ENCODE results near the gene MYO10.

Gene MYO10

DNA sequence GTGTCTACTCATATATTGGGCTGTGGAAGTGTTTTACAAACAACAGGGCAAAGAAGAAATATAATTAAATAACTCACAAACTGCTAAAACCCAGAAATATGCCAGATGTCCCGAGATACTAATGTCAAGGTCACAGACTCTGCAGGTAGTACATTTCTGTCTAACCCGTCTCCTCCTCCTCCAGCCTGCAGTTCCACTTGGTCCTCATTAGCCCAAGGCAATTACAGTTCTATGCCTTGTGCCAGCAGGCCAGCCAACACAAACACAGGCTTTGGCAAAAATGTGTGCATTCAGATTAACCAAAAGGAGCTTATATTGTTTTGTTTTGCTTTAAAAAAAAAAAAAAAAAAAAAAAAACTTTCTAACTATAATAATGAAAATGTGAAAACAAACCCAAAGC, 148.8 kb downstream of the MYO10 start:
- CTCF ChIA-PET, result interaction anchor here (0.6 to 1.6 kb wide), 5 partner anchors 345 to 416 kb away, joined by 4 to 8 read pairs (median 5); no protein-coding TSS in a partner anchor

DNA sequence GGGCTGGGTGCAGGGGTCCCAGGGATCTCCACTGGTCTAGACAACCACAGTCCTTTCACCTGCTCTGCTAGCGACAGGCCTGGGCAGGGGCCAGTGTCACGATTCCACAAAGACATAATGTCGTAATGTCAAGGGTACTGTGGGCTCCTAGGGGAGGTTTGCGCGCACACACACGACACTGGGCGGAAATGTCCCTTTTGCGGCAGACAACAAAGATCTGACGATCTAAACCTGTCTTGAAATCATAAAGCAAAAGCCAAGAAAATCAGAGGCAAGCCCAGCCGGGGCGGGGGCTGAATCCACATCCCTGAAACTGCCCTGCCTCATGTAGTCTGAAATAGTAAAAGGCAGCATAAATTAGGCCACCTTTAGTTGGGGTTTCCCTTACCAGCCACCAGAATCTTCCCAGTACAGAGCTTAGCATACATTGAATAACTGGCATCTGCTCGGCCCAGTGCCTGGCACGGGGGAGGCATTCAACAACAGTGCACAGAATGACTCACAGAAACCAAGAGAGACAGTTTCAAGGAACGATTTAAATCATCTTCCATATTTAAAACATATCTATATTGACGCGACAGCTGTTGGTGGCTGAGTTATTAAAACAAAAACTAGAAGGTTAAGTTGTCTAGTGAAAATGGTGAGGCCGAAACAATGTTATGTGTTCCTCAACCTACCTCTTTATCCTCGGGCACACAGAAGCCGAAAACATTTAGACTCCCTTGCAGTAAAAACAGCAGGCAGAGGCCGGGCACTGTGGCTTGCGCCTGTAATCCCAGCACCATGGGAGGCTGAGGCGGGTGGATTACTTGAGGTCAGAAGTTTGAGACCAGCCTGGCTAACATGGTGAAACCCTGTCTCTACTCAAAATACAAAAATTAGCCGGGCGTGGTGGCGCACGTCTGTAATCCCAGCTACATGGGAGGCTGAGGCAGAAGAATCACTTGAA, 151.0 kb downstream of the MYO10 start:
- Histone ChIP-seq H3K36me3 (ENCODE audit: control insufficient read depth in 2 of 2, insufficient read depth in 1 of 2, low read length in 2 of 2) (peaks cover 0 to 9% of the 10 kb centered on the region in 2 experiments; a peak in 2 of 3 replicates), H3K4me1 (ENCODE audit: control insufficient read depth, insufficient read depth, low read length) (0 out of 2 replicates have a peak, but pooled peaks cover 3% of the 10 kb centered on the region), H3K27ac (ENCODE audit: extremely low read depth, low read depth, low read length) (no peak overlapping the region), H3K9me3 (ENCODE audit: control insufficient read depth, insufficient read depth, low read depth, low read length) (no peaks in the 10 kb centered on the region), H3K4me3 (ENCODE audit: low read depth, low read length) (no peak overlapping the region)
- CTCF ChIA-PET, result interaction anchor here (2.4 kb wide), 1 partner anchor 405 kb away, joined by 27 read pairs; no protein-coding TSS in a partner anchor
- POLR2A ChIA-PET, result no interaction called here
- TF ChIP-seq ZNF670 (tag by site-specific recombination; IDR thresholded peaks at IDR 0.05; ENCODE audit: low read depth) (no peak), ZNF184 (tag by site-specific recombination; IDR thresholded peaks at IDR 0.05) (no peak), ZNF558 (tag by site-specific recombination; IDR thresholded peaks at IDR 0.05) (no peak), ZNF707 (tag by site-specific recombination; IDR thresholded peaks at IDR 0.05) (no peak), SP3 (tag by site-specific recombination; IDR thresholded peaks at IDR 0.05) (no peak)

More for the DNA sequence above, 148.8 kb downstream of the MYO10 start:
- Histone ChIP-seq H3K36me3 (ENCODE audit: control insufficient read depth in 2 of 2, insufficient read depth in 1 of 2, low read length in 2 of 2) (no peaks in the 10 kb centered on the region; a peak in 1 of 3 replicates), H3K4me3 (ENCODE audit: low read depth, low read length) (no peak overlapping the region), H3K4me1 (ENCODE audit: control insufficient read depth, insufficient read depth, low read length) (peaks cover 8% of the 10 kb centered on the region; the same call in 1 of the 2 replicates), H3K9me3 (ENCODE audit: control insufficient read depth, insufficient read depth, low read depth, low read length) (no peaks in the 10 kb centered on the region), H3K27ac (ENCODE audit: extremely low read depth, low read depth, low read length) (no peak overlapping the region)
- POLR2A ChIA-PET, result interaction anchor here (0.7 kb wide), 1 partner anchor 128 kb away, joined by 7 read pairs; no protein-coding TSS in a partner anchor
- TF ChIP-seq, protein P1, sequence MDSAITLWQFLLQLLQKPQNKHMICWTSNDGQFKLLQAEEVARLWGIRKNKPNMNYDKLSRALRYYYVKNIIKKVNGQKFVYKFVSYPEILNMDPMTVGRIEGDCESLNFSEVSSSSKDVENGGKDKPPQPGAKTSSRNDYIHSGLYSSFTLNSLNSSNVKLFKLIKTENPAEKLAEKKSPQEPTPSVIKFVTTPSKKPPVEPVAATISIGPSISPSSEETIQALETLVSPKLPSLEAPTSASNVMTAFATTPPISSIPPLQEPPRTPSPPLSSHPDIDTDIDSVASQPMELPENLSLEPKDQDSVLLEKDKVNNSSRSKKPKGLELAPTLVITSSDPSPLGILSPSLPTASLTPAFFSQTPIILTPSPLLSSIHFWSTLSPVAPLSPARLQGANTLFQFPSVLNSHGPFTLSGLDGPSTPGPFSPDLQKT (IDR thresholded peaks at IDR 0.05; ENCODE audit: borderline replicate concordance, low read depth, low read length), result no peak
- TF ChIP-seq ZNF558 (tag by site-specific recombination; IDR thresholded peaks at IDR 0.05) (no peak), ZNF423 (tag by site-specific recombination; IDR thresholded peaks at IDR 0.05) (no peak), REPIN1 (tag by site-specific recombination; IDR thresholded peaks at IDR 0.05; ENCODE audit: low read depth) (no peak), ZNF121 (tag by site-specific recombination; IDR thresholded peaks at IDR 0.05) (no peak), ZNF747 (tag by site-specific recombination; IDR thresholded peaks at IDR 0.05) (no peak), ZNF311 (tag by site-specific recombination; IDR thresholded peaks at IDR 0.05; ENCODE audit: borderline replicate concordance) (no peak), ZNF214 (tag by site-specific recombination; IDR thresholded peaks at IDR 0.05; ENCODE audit: borderline replicate concordance) (no peak)
- TF ChIP-seq, protein P2, sequence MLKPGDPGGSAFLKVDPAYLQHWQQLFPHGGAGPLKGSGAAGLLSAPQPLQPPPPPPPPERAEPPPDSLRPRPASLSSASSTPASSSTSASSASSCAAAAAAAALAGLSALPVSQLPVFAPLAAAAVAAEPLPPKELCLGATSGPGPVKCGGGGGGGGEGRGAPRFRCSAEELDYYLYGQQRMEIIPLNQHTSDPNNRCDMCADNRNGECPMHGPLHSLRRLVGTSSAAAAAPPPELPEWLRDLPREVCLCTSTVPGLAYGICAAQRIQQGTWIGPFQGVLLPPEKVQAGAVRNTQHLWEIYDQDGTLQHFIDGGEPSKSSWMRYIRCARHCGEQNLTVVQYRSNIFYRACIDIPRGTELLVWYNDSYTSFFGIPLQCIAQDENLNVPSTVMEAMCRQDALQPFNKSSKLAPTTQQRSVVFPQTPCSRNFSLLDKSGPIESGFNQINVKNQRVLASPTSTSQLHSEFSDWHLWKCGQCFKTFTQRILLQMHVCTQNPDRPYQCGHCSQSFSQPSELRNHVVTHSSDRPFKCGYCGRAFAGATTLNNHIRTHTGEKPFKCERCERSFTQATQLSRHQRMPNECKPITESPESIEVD (tag by site-specific recombination; IDR thresholded peaks at IDR 0.05), result peak; percentile 35
- TF ChIP-seq, protein P3, sequence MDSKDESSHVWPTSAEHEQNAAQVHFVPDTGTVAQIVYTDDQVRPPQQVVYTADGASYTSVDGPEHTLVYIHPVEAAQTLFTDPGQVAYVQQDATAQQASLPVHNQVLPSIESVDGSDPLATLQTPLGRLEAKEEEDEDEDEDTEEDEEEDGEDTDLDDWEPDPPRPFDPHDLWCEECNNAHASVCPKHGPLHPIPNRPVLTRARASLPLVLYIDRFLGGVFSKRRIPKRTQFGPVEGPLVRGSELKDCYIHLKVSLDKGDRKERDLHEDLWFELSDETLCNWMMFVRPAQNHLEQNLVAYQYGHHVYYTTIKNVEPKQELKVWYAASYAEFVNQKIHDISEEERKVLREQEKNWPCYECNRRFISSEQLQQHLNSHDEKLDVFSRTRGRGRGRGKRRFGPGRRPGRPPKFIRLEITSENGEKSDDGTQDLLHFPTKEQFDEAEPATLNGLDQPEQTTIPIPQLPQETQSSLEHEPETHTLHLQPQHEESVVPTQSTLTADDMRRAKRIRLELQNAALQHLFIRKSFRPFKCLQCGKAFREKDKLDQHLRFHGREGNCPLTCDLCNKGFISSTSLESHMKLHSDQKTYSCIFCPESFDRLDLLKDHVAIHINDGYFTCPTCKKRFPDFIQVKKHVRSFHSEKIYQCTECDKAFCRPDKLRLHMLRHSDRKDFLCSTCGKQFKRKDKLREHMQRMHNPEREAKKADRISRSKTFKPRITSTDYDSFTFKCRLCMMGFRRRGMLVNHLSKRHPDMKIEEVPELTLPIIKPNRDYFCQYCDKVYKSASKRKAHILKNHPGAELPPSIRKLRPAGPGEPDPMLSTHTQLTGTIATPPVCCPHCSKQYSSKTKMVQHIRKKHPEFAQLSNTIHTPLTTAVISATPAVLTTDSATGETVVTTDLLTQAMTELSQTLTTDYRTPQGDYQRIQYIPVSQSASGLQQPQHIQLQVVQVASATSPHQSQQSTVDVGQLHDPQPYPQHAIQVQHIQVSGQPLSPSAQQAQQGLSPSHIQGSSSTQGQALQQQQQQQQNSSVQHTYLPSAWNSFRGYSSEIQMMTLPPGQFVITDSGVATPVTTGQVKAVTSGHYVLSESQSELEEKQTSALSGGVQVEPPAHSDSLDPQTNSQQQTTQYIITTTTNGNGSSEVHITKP (tag by site-specific recombination; IDR thresholded peaks at IDR 0.05), result peak; percentile 88
